Left renal cortex interstitium (tissue), 4 donors: ENCODE measurements around the gene PON2. TPM values are rescaled to one million over a fixed set of nuclear protein-coding genes. Genes with fewer than 3 reads are reported as not detected.
"Not testable (repeated sequence)": the region's sequence is repeated elsewhere in the genome, so short reads cannot be mapped to it uniquely, and the experiment has no call there.

Source experiments
- DNase-seq, 4 donors: peaks; one replicate each; pipeline ENCODE4 v3.0.0-alpha.2; 2013; ENCODE audit warnings: low read depth in 4 of 4, low spot score in 2 of 4, missing footprints in 1 of 4
- polyA plus RNA-seq, 4 donors: library from polyadenylated mRNA; unstranded; fragments of 120-200 nt; gene quantifications; one replicate each; pipeline ENCODE4 v1.2.1, GENCODE V29; 2013; ENCODE audit not compliant: insufficient read length in 4 of 4

The PON2 gene
- 100 to 1,000 TPM; 140 to 245 (median 193) TPM for polyA plus RNA-seq

- peak; percentile 60 to 78 (median 72) for DNase-seq
These were observed at the start of gene PON2 for GRCh38 chr7:95434557-95435421. Gene PON2, minus strand, starts transcription at chr7:95435028. Its CDS starts 77 bp downstream, at chr7:95434951.

GRCh38 chr7:95482424-95482823 lies 47.6 kb upstream of the PON2 start:
- DNase-seq = no peak

DNA sequence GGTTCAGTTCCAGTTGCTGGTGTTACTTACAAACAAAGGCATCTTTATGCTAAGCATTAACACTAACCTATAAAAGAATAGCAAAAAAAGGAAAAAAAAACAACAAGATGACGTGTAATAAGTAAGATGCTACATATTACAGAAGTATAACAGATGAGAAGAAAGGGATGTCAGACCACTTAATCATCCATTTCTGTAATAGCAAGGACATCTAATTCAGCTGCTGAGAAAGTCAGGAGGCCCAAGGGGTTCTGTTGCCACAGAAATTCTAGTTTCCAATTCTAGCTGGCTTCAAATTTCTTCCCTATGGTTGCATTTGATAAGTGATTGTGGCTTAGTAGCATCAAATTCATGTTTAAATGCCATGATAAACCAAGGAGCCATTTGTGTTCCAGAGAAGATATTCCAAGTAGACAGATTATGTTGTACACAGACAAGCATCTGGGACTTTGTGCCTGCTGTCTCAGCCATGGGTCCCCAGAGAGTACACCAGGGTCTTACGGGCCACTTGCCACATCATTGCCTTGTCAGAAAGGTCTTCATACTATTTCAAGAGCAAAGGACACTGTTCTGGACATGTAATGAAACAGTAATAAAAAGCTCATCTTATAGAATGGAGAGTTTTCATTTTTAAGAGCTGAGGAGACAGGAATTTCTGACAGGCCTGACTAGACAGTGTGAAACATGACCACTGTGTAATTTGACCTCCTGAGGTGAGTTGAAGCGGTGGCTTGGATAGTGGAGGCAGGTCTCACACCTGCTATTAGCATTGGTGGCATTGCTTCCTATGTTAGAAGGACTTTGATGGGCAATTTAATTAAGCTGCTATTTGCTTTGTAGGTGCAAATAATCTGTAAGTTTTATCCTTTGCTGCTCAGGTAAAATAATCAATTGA lies 46.7 kb upstream of the PON2 start:
- no peak for DNase-seq

DNA sequence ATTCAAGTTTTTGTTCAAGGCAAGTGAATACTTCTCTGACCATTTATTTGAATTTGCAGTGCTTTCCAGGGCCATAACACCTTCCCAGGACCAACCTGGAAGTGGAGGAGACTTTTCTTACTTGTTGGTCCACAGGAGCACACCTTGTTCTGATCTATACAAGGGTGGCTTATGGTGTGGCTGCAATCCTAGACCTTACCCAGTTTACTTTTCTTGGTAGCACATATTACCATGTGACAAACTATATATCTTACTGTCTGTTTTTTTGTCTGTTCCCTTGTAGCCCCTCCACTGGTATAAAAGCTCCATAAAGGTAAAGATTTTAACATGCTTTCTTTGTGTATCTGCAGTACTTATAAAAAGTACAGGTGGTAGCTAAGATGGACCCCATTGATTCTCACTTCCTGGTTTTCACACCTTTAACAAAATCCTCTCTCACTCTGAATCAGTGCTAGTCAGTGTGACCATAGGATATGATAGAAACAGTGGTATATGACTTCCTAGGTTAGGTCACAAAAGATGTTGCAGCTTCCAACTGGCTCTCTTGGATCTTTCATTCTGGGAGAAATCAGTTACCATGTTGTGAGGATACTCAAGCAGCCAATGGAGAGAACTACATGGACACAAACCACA lies 45.3 kb upstream of the PON2 start:
- no peak for DNase-seq

GRCh38 chr7:95478272-95479037 lies 43.6 kb upstream of the PON2 start:
- no peak for DNase-seq

GRCh38 chr7:95476904-95477594 lies 42.2 kb upstream of the PON2 start:
- peak in 1 of 4 donors; percentile 75 for DNase-seq

DNA sequence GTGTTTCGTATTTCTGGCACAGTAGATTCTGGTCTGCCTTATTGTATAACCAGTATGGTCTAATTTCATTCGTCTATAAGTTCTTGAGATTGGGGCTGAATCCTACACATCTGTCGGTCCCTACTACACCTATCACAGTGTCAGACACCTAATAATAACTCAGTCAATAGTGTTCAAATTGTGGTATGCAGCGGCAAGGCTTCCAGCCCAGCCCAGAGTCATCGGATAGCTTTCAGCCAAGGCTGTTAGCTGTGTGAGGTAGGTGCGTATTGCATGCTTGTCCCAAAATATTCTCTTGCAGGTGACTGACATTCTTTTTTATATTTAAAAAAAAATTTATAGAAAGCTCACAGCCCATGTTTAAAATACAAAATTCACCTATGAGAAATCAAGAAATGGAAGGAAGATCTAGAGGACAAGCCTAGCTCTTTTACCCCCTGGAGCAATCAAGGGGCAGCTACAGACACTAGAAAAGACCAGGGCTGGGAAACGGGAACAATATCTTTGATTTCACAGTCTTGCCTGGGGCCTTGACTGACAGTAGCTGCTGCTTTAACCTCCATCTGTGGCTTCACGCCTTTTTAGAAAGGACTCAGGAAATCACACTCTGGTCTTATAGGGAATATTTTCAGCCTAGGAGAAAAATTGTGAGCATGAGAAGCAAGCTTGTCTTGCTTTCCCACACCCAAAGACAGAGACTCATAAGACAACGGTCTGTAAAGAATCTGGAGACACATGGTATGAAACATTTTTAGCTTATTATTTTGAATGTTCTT lies 41.4 kb upstream of the PON2 start:
- no peak for DNase-seq

GRCh38 chr7:95473276-95473985 lies 38.6 kb upstream of the PON2 start:
- DNase-seq = no peak

DNA sequence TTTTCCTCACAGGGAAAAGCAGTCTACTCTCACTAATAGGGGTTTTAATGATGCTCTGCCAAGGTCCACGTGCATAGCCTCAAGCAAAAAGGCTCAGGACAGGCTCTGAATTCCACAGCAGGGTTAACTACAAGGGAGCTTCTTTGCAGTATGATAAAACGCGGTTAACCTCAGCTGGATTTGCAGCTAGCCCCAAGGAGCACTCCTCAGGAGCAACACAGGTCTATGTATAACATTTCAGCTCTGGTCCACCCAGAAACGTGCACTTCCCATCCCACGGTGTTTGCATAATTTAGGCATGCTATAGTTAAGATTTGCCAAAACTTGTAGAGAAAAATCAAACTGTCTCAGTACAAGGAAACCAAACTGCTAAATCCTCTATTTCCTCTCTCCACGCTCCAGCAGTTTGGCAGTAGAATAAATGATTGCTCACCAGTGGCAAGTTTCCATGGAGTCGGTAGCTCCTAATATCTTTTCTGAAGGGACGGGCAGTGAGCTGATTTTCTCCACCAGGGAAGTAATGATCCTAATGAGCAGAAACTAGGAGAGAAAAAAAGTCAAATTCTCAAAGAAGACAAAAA lies 37.8 kb upstream of the PON2 start:
- DNase-seq = no peak

GRCh38 chr7:95471071-95471470 lies 36.2 kb upstream of the PON2 start:
- no peak for DNase-seq

- no peak for DNase-seq
These were observed 35.6 kb upstream of the PON2 start for GRCh38 chr7:95470452-95470851.

DNA sequence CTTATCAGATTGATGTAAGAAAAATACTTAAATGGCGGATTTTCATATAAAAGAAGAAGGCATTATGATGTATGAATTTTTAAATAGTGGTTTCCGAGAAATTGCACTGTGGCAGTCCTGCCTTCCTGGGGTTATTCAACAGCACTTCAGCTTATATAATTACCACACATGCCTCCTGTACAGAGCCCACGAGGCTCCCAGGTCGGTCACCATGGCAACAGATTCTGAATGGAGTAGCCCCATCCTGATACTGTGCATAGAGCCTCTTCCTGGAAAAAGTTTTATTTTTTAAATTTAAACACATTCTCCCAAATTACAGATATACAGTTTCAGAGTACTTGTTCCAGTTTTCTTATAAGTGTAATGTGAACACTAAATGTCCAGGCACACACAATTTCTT lies 35.0 kb upstream of the PON2 start:
- no peak for DNase-seq

- no peak for DNase-seq
These were observed 34.4 kb upstream of the PON2 start for GRCh38 chr7:95469187-95469586.

- DNase-seq = no peak
These were observed 33.2 kb upstream of the PON2 start for GRCh38 chr7:95467912-95468607.

GRCh38 chr7:95460653-95461052 lies 25.8 kb upstream of the PON2 start:
- not testable (repeated sequence) for DNase-seq

DNA sequence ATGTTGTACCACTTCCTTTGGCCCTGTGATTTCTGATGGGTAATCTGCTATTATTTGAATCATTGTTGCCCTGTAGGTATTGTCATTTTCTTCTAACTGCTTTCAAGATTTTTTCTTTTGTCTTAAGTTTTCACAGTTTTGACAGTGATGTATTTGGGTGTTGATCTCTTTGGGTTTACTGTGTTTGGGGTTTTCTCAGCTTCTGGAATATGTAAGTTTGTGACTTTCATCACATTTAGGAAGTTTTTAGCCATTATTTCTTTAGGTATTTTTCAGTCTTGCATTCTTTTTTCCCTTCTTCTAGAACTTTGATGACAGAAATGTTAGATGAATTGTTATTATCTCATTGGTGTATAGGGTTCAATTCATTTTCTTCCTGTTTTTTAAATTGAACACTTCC lies 23.1 kb upstream of the PON2 start:
- no peak for DNase-seq

GRCh38 chr7:95454438-95455045 lies 19.7 kb upstream of the PON2 start:
- DNase-seq = no peak
